Kidney epithelial cell (primary cell): ENCODE data around the gene ZDHHC14. TPM values are rescaled to one million over a fixed set of nuclear protein-coding genes. Genes with fewer than 3 reads are reported as not detected.

ENCODE experiments used
- DNase-seq: peaks from one replicate; pipeline ENCODE4 v3.0.0-alpha.2; 2010; ENCODE audit warnings: low read depth
- H3K27me3 ChIP-seq: 2 replicates; pipeline ENCODE4 v1.6.0; 2011; ENCODE audit warnings: low read length; ENCODE audit not compliant: control insufficient read depth, insufficient read depth
- H3K36me3 ChIP-seq: 2 replicates; pipeline ENCODE4 v1.5.1; 2011; ENCODE audit warnings: low read length; ENCODE audit not compliant: control insufficient read depth, insufficient read depth
- H3K4me3 ChIP-seq: 2 replicates; pipeline ENCODE4 v1.5.1; 2011; ENCODE audit warnings: low read depth, mild to moderate bottlenecking, control low read depth, low read length
- total RNA-seq: library from RNA; depleted of rRNA; stranded (reverse); fragments of >200 nt; gene quantifications from 2 replicates; pipeline ENCODE4 v1.2.3, GENCODE V29; 2015
- TF ChIP-seq, protein P1 (sequence below): IDR thresholded peaks from 2 replicates; pipeline ENCODE4 v1.5.1; 2011; ENCODE audit warnings: mild to moderate bottlenecking, moderate library complexity, low read length, control low read depth, inconsistent platforms; ENCODE audit not compliant: insufficient read depth, poor library complexity, severe bottlenecking

The ZDHHC14 gene
- total RNA-seq, 1 donor from 2014 or later: 9.7 TPM

DNA sequence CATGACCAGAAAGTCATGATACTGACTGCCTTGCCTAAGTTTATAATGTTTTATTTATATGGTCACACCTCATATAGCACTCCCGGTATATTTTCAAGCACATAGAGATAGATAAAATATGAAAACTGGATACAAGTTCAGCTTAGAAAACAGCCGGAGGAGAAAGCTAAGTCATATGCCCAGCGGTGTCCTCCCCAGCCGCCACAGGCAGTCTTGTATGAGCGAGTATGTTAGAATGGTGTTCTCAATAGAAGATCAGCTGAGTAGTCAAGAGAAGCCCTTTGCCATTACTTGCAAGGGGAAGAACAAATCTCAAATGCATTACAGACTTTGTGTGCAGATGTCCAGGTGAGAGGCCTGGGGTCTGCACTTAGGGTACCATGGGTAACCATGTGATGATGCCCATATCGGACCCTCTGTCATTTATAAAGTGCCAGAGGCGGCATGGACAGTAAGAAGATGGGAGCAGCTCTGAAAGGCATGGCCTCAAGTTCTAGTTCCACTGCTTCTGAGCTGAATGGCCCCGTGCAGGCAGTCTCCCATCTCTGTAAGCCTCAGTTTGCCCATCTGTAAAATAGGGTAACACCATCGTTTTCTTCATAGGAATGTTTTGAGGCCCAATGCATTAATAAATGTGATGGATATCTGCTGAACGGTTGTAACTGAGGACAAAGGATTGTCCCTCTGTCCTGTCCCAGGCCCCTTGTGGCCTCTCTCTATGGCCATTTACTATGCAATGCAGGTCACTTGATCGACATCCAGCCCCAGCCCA is 246.4 kb downstream of the ZDHHC14 start:
- no peak for DNase-seq
- no peaks in the 10 kb centered on the region for H3K27me3 ChIP-seq
- no peaks in the 10 kb centered on the region for H3K36me3 ChIP-seq
- H3K4me3 ChIP-seq: no peak overlapping the region
- TF ChIP-seq, protein P1, sequence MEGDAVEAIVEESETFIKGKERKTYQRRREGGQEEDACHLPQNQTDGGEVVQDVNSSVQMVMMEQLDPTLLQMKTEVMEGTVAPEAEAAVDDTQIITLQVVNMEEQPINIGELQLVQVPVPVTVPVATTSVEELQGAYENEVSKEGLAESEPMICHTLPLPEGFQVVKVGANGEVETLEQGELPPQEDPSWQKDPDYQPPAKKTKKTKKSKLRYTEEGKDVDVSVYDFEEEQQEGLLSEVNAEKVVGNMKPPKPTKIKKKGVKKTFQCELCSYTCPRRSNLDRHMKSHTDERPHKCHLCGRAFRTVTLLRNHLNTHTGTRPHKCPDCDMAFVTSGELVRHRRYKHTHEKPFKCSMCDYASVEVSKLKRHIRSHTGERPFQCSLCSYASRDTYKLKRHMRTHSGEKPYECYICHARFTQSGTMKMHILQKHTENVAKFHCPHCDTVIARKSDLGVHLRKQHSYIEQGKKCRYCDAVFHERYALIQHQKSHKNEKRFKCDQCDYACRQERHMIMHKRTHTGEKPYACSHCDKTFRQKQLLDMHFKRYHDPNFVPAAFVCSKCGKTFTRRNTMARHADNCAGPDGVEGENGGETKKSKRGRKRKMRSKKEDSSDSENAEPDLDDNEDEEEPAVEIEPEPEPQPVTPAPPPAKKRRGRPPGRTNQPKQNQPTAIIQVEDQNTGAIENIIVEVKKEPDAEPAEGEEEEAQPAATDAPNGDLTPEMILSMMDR: no peak

DNA sequence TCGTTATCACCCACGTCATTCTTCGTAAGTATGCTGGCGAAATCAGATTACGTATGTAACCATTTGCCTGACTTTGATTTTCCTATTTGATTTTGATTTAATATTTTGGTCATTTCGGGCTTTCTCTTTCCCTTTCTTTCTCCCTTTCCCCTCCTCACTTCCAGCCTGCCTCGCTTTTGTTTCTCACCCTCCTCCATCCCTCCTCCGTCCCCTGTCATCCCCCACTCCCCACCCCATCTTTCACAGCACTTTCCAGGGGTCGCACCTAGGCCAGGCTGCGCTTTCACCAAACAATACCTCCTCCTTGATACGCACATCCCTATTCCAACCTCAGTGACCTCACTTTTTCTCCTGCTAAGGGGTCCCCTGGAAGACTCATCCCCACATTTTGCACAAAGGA is 247.5 kb downstream of the ZDHHC14 start:
- TF ChIP-seq, protein P1: no peak
- no peak for DNase-seq
- H3K4me3 ChIP-seq: no peak overlapping the region
- H3K36me3 ChIP-seq: no peaks in the 10 kb centered on the region
- H3K27me3 ChIP-seq: no peaks in the 10 kb centered on the region

DNA sequence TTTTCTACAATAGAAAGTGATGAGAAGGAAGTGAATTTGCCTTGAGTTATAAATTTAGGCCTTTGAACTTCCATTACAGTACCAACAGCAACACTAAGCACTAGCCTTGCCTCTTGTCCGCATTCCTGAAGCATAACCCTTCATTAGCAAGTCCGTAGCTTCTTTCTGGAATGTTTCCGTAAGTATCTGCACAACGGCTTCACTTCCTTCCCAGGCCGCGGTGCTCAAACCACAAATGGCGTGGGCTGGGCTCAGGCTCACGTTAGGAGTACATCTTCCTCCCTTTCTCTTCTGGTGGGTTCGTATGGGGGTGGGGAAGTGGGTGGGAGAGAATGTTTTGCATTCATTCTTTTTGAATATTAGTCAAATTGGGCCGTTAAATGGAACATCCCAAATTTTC is 248.2 kb downstream of the ZDHHC14 start:
- TF ChIP-seq, protein P1: no peak
- H3K27me3 ChIP-seq: no peaks in the 10 kb centered on the region
- no peak overlapping the region for H3K4me3 ChIP-seq
- H3K36me3 ChIP-seq: no peaks in the 10 kb centered on the region
- no peak for DNase-seq

DNA sequence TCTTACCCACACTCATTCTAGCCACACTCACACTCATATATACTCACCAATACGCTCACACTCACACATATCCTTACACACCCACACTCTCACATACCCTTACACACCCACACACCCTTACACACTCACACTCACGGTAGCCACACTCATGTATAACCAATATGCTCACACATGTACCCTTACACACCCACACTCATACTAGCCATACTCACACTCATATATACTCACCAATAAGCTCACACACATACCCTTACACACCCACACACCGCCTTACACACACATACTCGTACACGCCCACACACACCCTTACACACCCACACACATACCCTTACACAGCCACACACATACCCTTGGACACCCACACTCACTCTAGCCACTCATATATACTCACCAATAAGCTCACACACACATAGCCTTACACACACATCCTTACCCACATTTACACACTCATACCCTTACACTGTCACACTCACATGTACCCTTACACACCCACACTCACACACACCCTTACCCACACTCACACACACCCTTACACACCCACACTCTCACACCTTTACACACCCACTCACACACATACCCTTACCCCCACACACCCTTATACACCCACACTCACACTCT is 249.6 kb downstream of the ZDHHC14 start:
- TF ChIP-seq, protein P1: no peak
- Histone ChIP-seq H3K36me3 (no peaks in the 10 kb centered on the region), H3K27me3 (no peaks in the 10 kb centered on the region), H3K4me3 (no peak overlapping the region)
- no peak for DNase-seq

DNA sequence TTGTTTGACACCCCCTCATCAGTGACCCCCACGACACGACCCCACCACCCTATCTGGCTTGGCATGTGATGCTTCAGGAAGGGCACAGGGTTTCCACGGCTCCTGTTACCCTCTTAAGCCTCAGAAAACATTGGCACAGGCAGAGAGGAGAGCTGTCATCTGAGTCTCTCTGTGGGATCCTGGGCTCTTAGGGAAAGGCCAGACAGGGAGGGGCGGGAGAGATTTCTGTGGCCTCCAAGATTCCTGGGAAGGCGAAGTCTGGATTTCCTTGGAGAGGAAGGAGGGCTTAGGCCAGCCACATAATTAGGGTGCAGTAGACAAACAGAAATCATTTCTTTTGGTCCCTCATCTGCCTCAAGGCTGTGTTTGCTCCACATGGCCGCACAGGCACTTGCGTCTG is 250.4 kb downstream of the ZDHHC14 start:
- no peak overlapping the region for H3K4me3 ChIP-seq
- no peak for DNase-seq
- no peaks in the 10 kb centered on the region for H3K27me3 ChIP-seq
- no peaks in the 10 kb centered on the region for H3K36me3 ChIP-seq
- TF ChIP-seq, protein P1: no peak
